NCI-H2107 (cell line): ENCODE data around the gene RGS2.

Experiments used
- DNase-seq: peaks from one replicate; lab custom pipeline; 2025; lab: John Stamatoyannopoulos, UW

The RGS2 gene

GRCh38 chr1:192830595-192831246 lies 21.9 kb downstream of the RGS2 start:
- no peak for DNase-seq

GRCh38 chr1:192831706-192832355 lies 23.0 kb downstream of the RGS2 start:
- DNase-seq: no peak

GRCh38 chr1:192832492-192832891 lies 23.7 kb downstream of the RGS2 start:
- no peak for DNase-seq

GRCh38 chr1:192835116-192835515 lies 26.3 kb downstream of the RGS2 start:
- DNase-seq: no peak

- DNase-seq: no peak
Observed at GRCh38 chr1:192839162-192840066, 30.6 kb downstream of the RGS2 start.

GRCh38 chr1:192844360-192844759 lies 35.5 kb downstream of the RGS2 start:
- DNase-seq: no peak

- DNase-seq: no peak
Observed at GRCh38 chr1:192846950-192847349, 38.1 kb downstream of the RGS2 start.

- no peak for DNase-seq
Observed at GRCh38 chr1:192849011-192849410, 40.2 kb downstream of the RGS2 start.

GRCh38 chr1:192849442-192849841 lies 40.6 kb downstream of the RGS2 start:
- DNase-seq: no peak

- DNase-seq: no peak
Observed at GRCh38 chr1:192852001-192852947, 43.4 kb downstream of the RGS2 start.

- no peak for DNase-seq
Observed at GRCh38 chr1:192858456-192858855, 49.6 kb downstream of the RGS2 start.

- no peak for DNase-seq
Observed at GRCh38 chr1:192859808-192860207, 51.0 kb downstream of the RGS2 start.

GRCh38 chr1:192860478-192861185 lies 51.8 kb downstream of the RGS2 start:
- no peak for DNase-seq

GRCh38 chr1:192861860-192862259 lies 53.0 kb downstream of the RGS2 start:
- DNase-seq: no peak
